T-helper 1 cell treated with Interleukin-12 subunit alpha and Interleukin-12 subunit beta and Interleukin-4 antibody, amounts not matched to agents 30 μg/mL and 1 μg/mL, for 36 hours (primary cell): ENCODE data around the gene SASS6.

Experiments used
- H3K27ac Mint-ChIP-seq: one replicate; pipeline ENCODE4 v1.8.0; 2021; ENCODE audit warnings: mild to moderate bottlenecking, mixed read lengths
- H3K27me3 Mint-ChIP-seq: one replicate; pipeline ENCODE4 v1.8.0; 2021; ENCODE audit warnings: low read depth, mixed read lengths
- H3K36me3 Mint-ChIP-seq: one replicate; pipeline ENCODE4 v1.8.0; 2021; ENCODE audit warnings: low read depth, mixed read lengths
- H3K4me1 Mint-ChIP-seq: one replicate; pipeline ENCODE4 v1.8.0; 2021; ENCODE audit warnings: low read depth, mixed read lengths
- H3K4me3 Mint-ChIP-seq: one replicate; pipeline ENCODE4 v1.8.0; 2021; ENCODE audit warnings: mild to moderate bottlenecking, moderate library complexity, mixed read lengths
- H3K9me3 Mint-ChIP-seq: one replicate; pipeline ENCODE4 v1.8.0; 2021; ENCODE audit warnings: mixed read lengths

Gene SASS6

GRCh38 chr1:100137602-100138001 is 4.9 kb upstream of the SASS6 start:
- Mint-ChIP-seq H3K36me3 (peaks cover 28% of the 10 kb centered on the region), H3K4me3 (no peak overlapping the region), H3K27me3 (no peaks in the 10 kb centered on the region), H3K9me3 (no peaks in the 10 kb centered on the region), H3K4me1 (peaks cover 13% of the 10 kb centered on the region), H3K27ac (no peak overlapping the region)

GRCh38 chr1:100134872-100135271 is 2.1 kb upstream of the SASS6 start:
- Mint-ChIP-seq H3K27ac (no peak overlapping the region), H3K36me3 (peaks cover 17% of the 10 kb centered on the region), H3K27me3 (no peaks in the 10 kb centered on the region), H3K4me1 (peaks cover 32% of the 10 kb centered on the region), H3K9me3 (no peaks in the 10 kb centered on the region), H3K4me3 (no peak overlapping the region)

- peaks cover 40% of the 10 kb centered on the region for H3K4me1 Mint-ChIP-seq
- no peak overlapping the region for H3K27ac Mint-ChIP-seq
- H3K27me3 Mint-ChIP-seq, result no peaks in the 10 kb centered on the region
- H3K9me3 Mint-ChIP-seq, result no peaks in the 10 kb centered on the region
- H3K36me3 Mint-ChIP-seq, result peaks cover 10% of the 10 kb centered on the region
- peak overlapping the region; percentile 98 for H3K4me3 Mint-ChIP-seq
Measured at GRCh38 chr1:100131623-100132022, 1.1 kb downstream of the SASS6 start.

- peaks cover 16% of the 10 kb centered on the region for H3K36me3 Mint-ChIP-seq
- H3K27me3 Mint-ChIP-seq, result no peaks in the 10 kb centered on the region
- no peaks in the 10 kb centered on the region for H3K9me3 Mint-ChIP-seq
- no peak overlapping the region for H3K27ac Mint-ChIP-seq
- H3K4me3 Mint-ChIP-seq, result no peak overlapping the region
- peaks cover 43% of the 10 kb centered on the region for H3K4me1 Mint-ChIP-seq
Measured at GRCh38 chr1:100130552-100131077, 2.1 kb downstream of the SASS6 start.

- Mint-ChIP-seq H3K36me3 (peaks cover 15% of the 10 kb centered on the region), H3K27me3 (no peaks in the 10 kb centered on the region), H3K9me3 (no peaks in the 10 kb centered on the region), H3K27ac (no peak overlapping the region), H3K4me1 (peaks cover 27% of the 10 kb centered on the region), H3K4me3 (no peak overlapping the region)
Measured at GRCh38 chr1:100127226-100127625, 5.5 kb downstream of the SASS6 start.

- H3K9me3 Mint-ChIP-seq, result no peaks in the 10 kb centered on the region
- H3K4me1 Mint-ChIP-seq, result peaks cover 3% of the 10 kb centered on the region
- no peak overlapping the region for H3K4me3 Mint-ChIP-seq
- no peaks in the 10 kb centered on the region for H3K27me3 Mint-ChIP-seq
- peaks cover 17% of the 10 kb centered on the region for H3K36me3 Mint-ChIP-seq
- H3K27ac Mint-ChIP-seq, result no peak overlapping the region
Measured at GRCh38 chr1:100122177-100122576, 10.6 kb downstream of the SASS6 start.

- no peaks in the 10 kb centered on the region for H3K4me1 Mint-ChIP-seq
- peaks cover 9% of the 10 kb centered on the region for H3K36me3 Mint-ChIP-seq
- no peak overlapping the region for H3K27ac Mint-ChIP-seq
- H3K9me3 Mint-ChIP-seq, result no peaks in the 10 kb centered on the region
- no peaks in the 10 kb centered on the region for H3K27me3 Mint-ChIP-seq
- no peak overlapping the region for H3K4me3 Mint-ChIP-seq
Measured at GRCh38 chr1:100115524-100115923, 17.2 kb downstream of the SASS6 start.

- Mint-ChIP-seq H3K9me3 (no peaks in the 10 kb centered on the region), H3K4me1 (peaks cover 3% of the 10 kb centered on the region), H3K36me3 (peaks cover 10% of the 10 kb centered on the region), H3K27me3 (no peaks in the 10 kb centered on the region), H3K4me3 (no peak overlapping the region), H3K27ac (no peak overlapping the region)
Measured at GRCh38 chr1:100109554-100110066, 23.1 kb downstream of the SASS6 start.

- H3K36me3 Mint-ChIP-seq, result peaks cover 12% of the 10 kb centered on the region
- H3K27me3 Mint-ChIP-seq, result no peaks in the 10 kb centered on the region
- H3K4me1 Mint-ChIP-seq, result peaks cover 3% of the 10 kb centered on the region
- H3K9me3 Mint-ChIP-seq, result no peaks in the 10 kb centered on the region
- no peak overlapping the region for H3K27ac Mint-ChIP-seq
- no peak overlapping the region for H3K4me3 Mint-ChIP-seq
Measured at GRCh38 chr1:100107696-100108095, 25.0 kb downstream of the SASS6 start.

- Mint-ChIP-seq H3K27me3 (no peaks in the 10 kb centered on the region), H3K4me1 (no peaks in the 10 kb centered on the region), H3K36me3 (peaks cover 24% of the 10 kb centered on the region), H3K27ac (no peak overlapping the region), H3K4me3 (no peak overlapping the region), H3K9me3 (no peaks in the 10 kb centered on the region)
Measured at GRCh38 chr1:100101564-100101963, 31.2 kb downstream of the SASS6 start.

GRCh38 chr1:100100202-100100601 is 32.5 kb downstream of the SASS6 start:
- Mint-ChIP-seq H3K4me1 (no peaks in the 10 kb centered on the region), H3K36me3 (peaks cover 30% of the 10 kb centered on the region), H3K27me3 (no peaks in the 10 kb centered on the region), H3K4me3 (no peak overlapping the region), H3K27ac (no peak overlapping the region), H3K9me3 (peaks cover 5% of the 10 kb centered on the region)

- H3K9me3 Mint-ChIP-seq, result no peaks in the 10 kb centered on the region
- no peak overlapping the region for H3K4me3 Mint-ChIP-seq
- peaks cover 21% of the 10 kb centered on the region for H3K36me3 Mint-ChIP-seq
- H3K4me1 Mint-ChIP-seq, result no peaks in the 10 kb centered on the region
- H3K27me3 Mint-ChIP-seq, result no peaks in the 10 kb centered on the region
- no peak overlapping the region for H3K27ac Mint-ChIP-seq
Measured at GRCh38 chr1:100090471-100090870, 42.3 kb downstream of the SASS6 start.

GRCh38 chr1:100089082-100089481 is 43.6 kb downstream of the SASS6 start:
- H3K4me1 Mint-ChIP-seq, result no peaks in the 10 kb centered on the region
- H3K4me3 Mint-ChIP-seq, result no peak overlapping the region
- no peaks in the 10 kb centered on the region for H3K9me3 Mint-ChIP-seq
- H3K27me3 Mint-ChIP-seq, result no peaks in the 10 kb centered on the region
- H3K27ac Mint-ChIP-seq, result no peak overlapping the region
- H3K36me3 Mint-ChIP-seq, result peaks cover 21% of the 10 kb centered on the region

GRCh38 chr1:100087396-100087795 is 45.3 kb downstream of the SASS6 start:
- H3K4me1 Mint-ChIP-seq, result no peaks in the 10 kb centered on the region
- peaks cover 21% of the 10 kb centered on the region for H3K36me3 Mint-ChIP-seq
- no peak overlapping the region for H3K4me3 Mint-ChIP-seq
- H3K9me3 Mint-ChIP-seq, result no peaks in the 10 kb centered on the region
- H3K27me3 Mint-ChIP-seq, result no peaks in the 10 kb centered on the region
- H3K27ac Mint-ChIP-seq, result no peak overlapping the region

- Mint-ChIP-seq H3K9me3 (no peaks in the 10 kb centered on the region), H3K4me1 (peaks cover 8% of the 10 kb centered on the region), H3K27ac (no peak overlapping the region), H3K36me3 (peaks cover 25% of the 10 kb centered on the region), H3K4me3 (no peak overlapping the region), H3K27me3 (no peaks in the 10 kb centered on the region)
Measured at GRCh38 chr1:100080331-100080730, 52.4 kb downstream of the SASS6 start.

- no peaks in the 10 kb centered on the region for H3K9me3 Mint-ChIP-seq
- H3K4me3 Mint-ChIP-seq, result no peak overlapping the region
- H3K36me3 Mint-ChIP-seq, result peaks cover 29% of the 10 kb centered on the region
- H3K27ac Mint-ChIP-seq, result no peak overlapping the region
- no peaks in the 10 kb centered on the region for H3K27me3 Mint-ChIP-seq
- peaks cover 11% of the 10 kb centered on the region for H3K4me1 Mint-ChIP-seq
Measured at GRCh38 chr1:100077531-100077930, 55.2 kb downstream of the SASS6 start.
